K562 (cell line): ENCODE measurements around the gene NGRN. TPM values are rescaled to one million over a fixed set of nuclear protein-coding genes. Genes with fewer than 3 reads are reported as not detected.

Experiments
- BCOR ChIP-seq: fragments of 450-650 bp; IDR thresholded peaks from 2 replicates; pipeline ENCODE4 v1.6.1; 2016
- CC2D1A ChIP-seq: fragments of 450-650 bp; IDR thresholded peaks from 2 replicates; pipeline ENCODE4 v1.6.1; 2017; ENCODE audit warnings: mild to moderate bottlenecking
- CREM ChIP-seq: IDR thresholded peaks from 2 replicates; pipeline ENCODE4 v1.6.1; 2014; ENCODE audit warnings: antibody characterized with exemption, low read depth
- EHMT2 ChIP-seq: fragments of 450-650 bp; IDR thresholded peaks from 2 replicates; pipeline ENCODE4 v1.6.1; 2018; ENCODE audit warnings: antibody characterized with exemption
- ESRRA ChIP-seq: fragments of 450-650 bp; IDR thresholded peaks from 2 replicates; pipeline ENCODE4 v1.6.1; 2014; ENCODE audit warnings: low read depth, mild to moderate bottlenecking, moderate library complexity, borderline replicate concordance
- GTF2F1 ChIP-seq: IDR thresholded peaks from 2 replicates; pipeline ENCODE4 v1.6.1; 2011; ENCODE audit warnings: low read depth, low read length, improper control_type of control experiment
- HNRNPH1 ChIP-seq: fragments of 200-400 bp; formaldehyde crosslinking; optimal IDR thresholded peaks from 2 replicates; pipeline ENCODE3; 2017; ENCODE audit warnings: low read depth, mild to moderate bottlenecking, low read length, moderate library complexity
- HNRNPL ChIP-seq: fragments of 200-400 bp; formaldehyde crosslinking; IDR thresholded peaks from 2 replicates; pipeline ENCODE4 v1.6.1; 2017; ENCODE audit warnings: low read depth, mild to moderate bottlenecking, low read length
- MEIS2 ChIP-seq: fragments of 450-650 bp; IDR thresholded peaks from 2 replicates; pipeline ENCODE4 v1.6.1; 2014; ENCODE audit warnings: mild to moderate bottlenecking; ENCODE audit not compliant: partially characterized antibody
- NR2F6 ChIP-seq: fragments of 450-650 bp; formaldehyde crosslinking; IDR thresholded peaks from 2 replicates; pipeline ENCODE4 v1.4.0; 2020; ENCODE audit warnings: mild to moderate bottlenecking
- NR4A1 ChIP-seq, 2 experiments: fragments of 250-450 bp in 1 of 2; fragments of 450-650 bp in 1 of 2; sonication (Bioruptor Pico) in 1 of 2; IDR thresholded peaks; 2 replicates each; pipeline versions ENCODE4 v1.4.0 to v1.6.1; 2016 to 2020; ENCODE audit warnings: mild to moderate bottlenecking in 2 of 2, missing compliant biosample characterization in 1 of 2, missing genetic modification characterization in 1 of 2, moderate library complexity in 1 of 2
- SRSF9 ChIP-seq: fragments of 200-400 bp; formaldehyde crosslinking; IDR thresholded peaks from 2 replicates; pipeline ENCODE4 v1.6.1; 2017; ENCODE audit warnings: low read depth, low read length, borderline replicate concordance
- TEAD1 ChIP-seq, 2 experiments: fragments of 450-650 bp in 1 of 2; sonication (generic) in 1 of 2; formaldehyde crosslinking; IDR thresholded peaks; 2 replicates each; pipeline versions ENCODE4 v1.4.0 to v1.8.0; 2020 to 2022; ENCODE audit warnings: mild to moderate bottlenecking in 2 of 2, missing genetic modification reagents in 1 of 2
- ZBTB1 ChIP-seq: sonication (generic); formaldehyde crosslinking; IDR thresholded peaks from 2 replicates; pipeline ENCODE4 v1.8.1; 2023; ENCODE audit warnings: missing genetic modification reagents, low read depth, mild to moderate bottlenecking, borderline replicate concordance
- ZBTB7A ChIP-seq: IDR thresholded peaks from 2 replicates; pipeline ENCODE4 v1.6.1; 2011; ENCODE audit warnings: low read depth, mild to moderate bottlenecking, low read length, moderate library complexity, borderline replicate concordance; ENCODE audit not compliant: control insufficient read depth
- ZNF830 ChIP-seq: fragments of 250-450 bp; sonication (Bioruptor Pico); IDR thresholded peaks from 2 replicates; pipeline ENCODE4 v1.5.0; 2021; ENCODE audit warnings: mild to moderate bottlenecking
- polyA plus RNA-seq, 8 experiments: library from polyadenylated mRNA; depleted of rRNA in 4 of 8; stranded (reverse) in 5 of 8; unstranded in 3 of 8; fragments of >200 nt; fragmentation: Nextera tagmentation in 2 of 8; fragmentation: Illumina TruSeq in 1 of 8; extraction: Ambion mirVana in 2 of 8; extraction: Trizol in 1 of 8; gene quantifications; 2 replicates each; pipeline versions ENCODE4 v1.2.1 to v1.2.3, GENCODE V29; 2011 to 2014; ENCODE audit warnings: inconsistent platforms in 1 of 8, missing spikeins in 1 of 8
- total RNA-seq, 7 experiments: library from RNA; depleted of rRNA in 6 of 7; stranded (reverse); fragments of >200 nt in 6 of 7; fragmentation: Illumina TruSeq in 2 of 7; extraction: Trizol in 2 of 7; gene quantifications; 2 replicates each; pipeline versions ENCODE4 v1.2.1 to v1.2.3, GENCODE V29; 2011 to 2021; ENCODE audit warnings: low replicate concordance in 1 of 7
- TF ChIP-seq, protein P1 (sequence below): fragments of 250-450 bp; sonication (Bioruptor Pico); IDR thresholded peaks from 2 replicates; pipeline ENCODE4 v1.4.0; 2020
- TF ChIP-seq, protein P2 (sequence below): fragments of 450-650 bp; IDR thresholded peaks from 2 replicates; pipeline ENCODE4 v1.6.1; 2017; ENCODE audit warnings: mild to moderate bottlenecking, moderate library complexity
- TF ChIP-seq, protein P3 (sequence below): fragments of 250-450 bp; sonication (Bioruptor Pico); IDR thresholded peaks from 2 replicates; pipeline ENCODE4 v1.8.0; 2022; ENCODE audit warnings: moderate library complexity, mild to moderate bottlenecking, inconsistent platforms
- TF ChIP-seq, protein P4 (sequence below): fragments of 450-650 bp; formaldehyde crosslinking; IDR thresholded peaks from 2 replicates; pipeline ENCODE4 v1.4.0; 2020; ENCODE audit warnings: mild to moderate bottlenecking
- TF ChIP-seq, protein P5 (sequence below): fragments of 250-450 bp; sonication (Bioruptor Pico); IDR thresholded peaks from 2 replicates; pipeline ENCODE4 v1.5.0; 2021; ENCODE audit warnings: mild to moderate bottlenecking, moderate library complexity

NGRN gene
- total and polyA plus RNA-seq, 9 of the 15 experiments (the other 6 are each of a cell fraction or from before 2014, with no cell fraction given) = 14.0 to 73.4 (median 60.0) TPM

DNA sequence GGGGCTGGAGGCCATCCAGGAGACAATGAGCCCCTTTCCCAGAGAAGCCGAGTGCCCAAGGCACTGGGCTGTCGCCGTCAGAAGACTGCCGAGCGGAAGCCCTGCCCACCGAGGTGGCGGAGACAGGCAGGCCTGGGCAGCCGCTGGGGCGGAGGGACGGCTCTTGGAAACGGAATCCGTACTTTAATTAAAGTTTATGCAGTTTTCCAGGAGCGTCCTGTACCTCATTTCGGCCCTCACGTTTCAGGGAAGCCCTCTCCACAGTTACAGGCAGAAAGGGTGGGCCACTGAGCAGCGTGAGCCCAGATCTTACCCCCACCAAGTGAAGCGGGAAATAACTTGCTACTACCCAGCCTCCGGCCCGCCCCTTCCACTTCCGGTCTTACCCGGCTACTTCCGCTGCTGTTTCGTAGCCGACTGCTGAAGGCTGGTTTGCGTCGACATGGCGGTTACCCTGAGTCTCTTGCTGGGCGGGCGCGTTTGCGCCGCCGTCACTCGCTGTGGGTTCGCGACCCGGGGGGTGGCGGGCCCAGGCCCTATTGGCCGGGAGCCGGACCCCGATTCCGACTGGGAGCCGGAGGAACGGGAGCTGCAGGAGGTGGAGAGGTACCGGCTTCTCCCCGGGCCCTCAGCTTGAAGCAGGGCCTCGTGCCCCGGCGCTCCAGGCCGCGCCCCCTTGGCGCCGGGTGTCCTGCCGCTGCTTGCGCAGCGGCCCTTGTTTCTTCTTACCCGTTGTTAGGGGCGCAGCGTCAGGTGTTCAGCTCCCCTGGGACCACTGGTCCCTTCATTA lies at the start of gene NGRN (continued):
- TF ChIP-seq, protein P1, sequence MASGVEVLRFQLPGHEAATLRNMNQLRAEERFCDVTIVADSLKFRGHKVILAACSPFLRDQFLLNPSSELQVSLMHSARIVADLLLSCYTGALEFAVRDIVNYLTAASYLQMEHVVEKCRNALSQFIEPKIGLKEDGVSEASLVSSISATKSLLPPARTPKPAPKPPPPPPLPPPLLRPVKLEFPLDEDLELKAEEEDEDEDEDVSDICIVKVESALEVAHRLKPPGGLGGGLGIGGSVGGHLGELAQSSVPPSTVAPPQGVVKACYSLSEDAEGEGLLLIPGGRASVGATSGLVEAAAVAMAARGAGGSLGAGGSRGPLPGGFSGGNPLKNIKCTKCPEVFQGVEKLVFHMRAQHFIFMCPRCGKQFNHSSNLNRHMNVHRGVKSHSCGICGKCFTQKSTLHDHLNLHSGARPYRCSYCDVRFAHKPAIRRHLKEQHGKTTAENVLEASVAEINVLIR (CRISPR knock-in tag) = peak; percentile 38; the same call in 1 of the 2 replicates
- TF ChIP-seq GTF2F1 = peak; percentile 32; the same call in 1 of the 2 replicates
- TF ChIP-seq HNRNPL = no peak
- TF ChIP-seq CC2D1A = no peak
- no peak; the same call in none of the 2 replicates for TF ChIP-seq ESRRA
- no peak for TF ChIP-seq HNRNPH1
- no peak for TF ChIP-seq ZBTB7A
- no peak for TF ChIP-seq ZBTB1 (CRISPR knock-in tag)
- TF ChIP-seq, protein P2, sequence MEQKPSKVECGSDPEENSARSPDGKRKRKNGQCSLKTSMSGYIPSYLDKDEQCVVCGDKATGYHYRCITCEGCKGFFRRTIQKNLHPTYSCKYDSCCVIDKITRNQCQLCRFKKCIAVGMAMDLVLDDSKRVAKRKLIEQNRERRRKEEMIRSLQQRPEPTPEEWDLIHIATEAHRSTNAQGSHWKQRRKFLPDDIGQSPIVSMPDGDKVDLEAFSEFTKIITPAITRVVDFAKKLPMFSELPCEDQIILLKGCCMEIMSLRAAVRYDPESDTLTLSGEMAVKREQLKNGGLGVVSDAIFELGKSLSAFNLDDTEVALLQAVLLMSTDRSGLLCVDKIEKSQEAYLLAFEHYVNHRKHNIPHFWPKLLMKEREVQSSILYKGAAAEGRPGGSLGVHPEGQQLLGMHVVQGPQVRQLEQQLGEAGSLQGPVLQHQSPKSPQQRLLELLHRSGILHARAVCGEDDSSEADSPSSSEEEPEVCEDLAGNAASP = no peak
- no peak for TF ChIP-seq NR4A1 (CRISPR knock-in tag; IDR thresholded peaks at IDR 0.05)
- no peak for TF ChIP-seq NR4A1 (tag; IDR thresholded peaks at IDR 0.05)
- TF ChIP-seq, protein P3, sequence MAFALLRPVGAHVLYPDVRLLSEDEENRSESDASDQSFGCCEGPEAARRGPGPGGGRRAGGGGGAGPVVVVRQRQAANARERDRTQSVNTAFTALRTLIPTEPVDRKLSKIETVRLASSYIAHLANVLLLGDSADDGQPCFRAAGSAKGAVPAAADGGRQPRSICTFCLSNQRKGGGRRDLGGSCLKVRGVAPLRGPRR (CRISPR knock-in tag) = no peak
- 0 out of 2 replicates have a peak, but pooled peaks have one; percentile 30 for TF ChIP-seq BCOR
- peak in 1 of 2 experiments; percentile 55; a peak in 2 of 4 replicates for TF ChIP-seq TEAD1 (CRISPR knock-in tag; IDR thresholded peaks at IDR 0.05)
- no peak for TF ChIP-seq EHMT2
- no peak for TF ChIP-seq MEIS2
- TF ChIP-seq, protein P4, sequence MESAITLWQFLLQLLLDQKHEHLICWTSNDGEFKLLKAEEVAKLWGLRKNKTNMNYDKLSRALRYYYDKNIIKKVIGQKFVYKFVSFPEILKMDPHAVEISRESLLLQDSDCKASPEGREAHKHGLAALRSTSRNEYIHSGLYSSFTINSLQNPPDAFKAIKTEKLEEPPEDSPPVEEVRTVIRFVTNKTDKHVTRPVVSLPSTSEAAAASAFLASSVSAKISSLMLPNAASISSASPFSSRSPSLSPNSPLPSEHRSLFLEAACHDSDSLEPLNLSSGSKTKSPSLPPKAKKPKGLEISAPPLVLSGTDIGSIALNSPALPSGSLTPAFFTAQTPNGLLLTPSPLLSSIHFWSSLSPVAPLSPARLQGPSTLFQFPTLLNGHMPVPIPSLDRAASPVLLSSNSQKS = no peak
- TF ChIP-seq, protein P5, sequence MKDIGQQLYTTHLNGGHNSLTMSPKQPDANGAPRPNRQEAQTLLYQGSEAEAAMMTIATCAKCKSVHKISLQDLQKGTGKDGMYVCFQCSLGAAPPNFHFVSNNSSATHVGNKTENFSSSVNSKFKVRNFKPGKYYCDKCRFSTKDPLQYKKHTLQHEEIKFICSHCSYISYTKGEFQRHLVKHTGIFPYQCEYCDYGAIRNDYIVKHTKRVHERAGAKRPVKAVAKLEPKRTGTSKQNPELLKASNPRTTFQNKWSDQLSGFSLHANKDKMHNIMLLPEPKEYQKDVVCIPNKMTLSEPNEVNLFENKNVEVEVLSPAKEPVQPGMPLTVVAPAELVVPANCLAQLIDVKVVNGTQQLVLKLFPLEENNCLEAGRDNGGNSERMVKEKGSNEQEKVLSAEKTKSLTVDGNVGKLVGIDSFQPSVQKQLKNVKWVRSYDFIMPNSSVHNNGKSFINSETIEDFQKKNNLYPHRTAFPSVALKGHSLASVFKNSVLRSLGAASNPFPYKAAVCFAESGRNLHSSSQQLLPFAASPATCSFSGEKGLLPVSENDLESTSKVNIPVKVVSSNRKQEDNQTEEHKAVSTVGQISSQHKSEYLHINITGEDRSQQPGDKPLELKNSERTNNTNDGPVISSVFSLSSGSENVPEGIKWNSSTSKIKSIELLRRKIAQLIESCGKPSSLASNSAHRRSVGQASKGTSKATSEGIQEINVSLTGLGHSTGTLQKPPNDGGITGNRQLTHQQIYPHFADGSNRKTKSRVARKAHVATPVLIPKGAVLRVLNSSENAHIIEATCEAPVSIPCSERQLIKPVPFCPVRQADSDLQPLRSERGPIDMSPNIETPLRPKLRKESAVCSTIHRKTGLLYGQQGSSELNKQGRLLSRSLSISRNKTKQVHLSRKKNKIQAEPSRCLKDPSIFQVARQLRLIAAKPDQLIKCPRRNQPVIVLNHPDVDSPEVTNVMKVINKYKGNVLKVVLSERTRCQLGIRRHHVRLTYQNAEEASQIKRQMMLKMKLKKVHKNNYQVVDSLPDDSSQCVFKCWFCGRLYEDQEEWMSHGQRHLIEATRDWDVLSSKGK (CRISPR knock-in tag) = no peak
- no peak for TF ChIP-seq NR2F6 (CRISPR knock-in tag)
- TF ChIP-seq SRSF9 = no peak
- peak; percentile 78 for TF ChIP-seq CREM
- TF ChIP-seq ZNF830 = no peak
